ENCODE results near the gene PTPN11. TPM values are rescaled to one million over a fixed set of nuclear protein-coding genes. Genes with fewer than 3 reads are reported as not detected.

The PTPN11 gene
- total and polyA plus RNA-seq, 2 of the 13 experiments (the other 11 are each of a cell fraction or from before 2014, with no cell fraction given) = 30.0 to 63.5 TPM

DNA sequence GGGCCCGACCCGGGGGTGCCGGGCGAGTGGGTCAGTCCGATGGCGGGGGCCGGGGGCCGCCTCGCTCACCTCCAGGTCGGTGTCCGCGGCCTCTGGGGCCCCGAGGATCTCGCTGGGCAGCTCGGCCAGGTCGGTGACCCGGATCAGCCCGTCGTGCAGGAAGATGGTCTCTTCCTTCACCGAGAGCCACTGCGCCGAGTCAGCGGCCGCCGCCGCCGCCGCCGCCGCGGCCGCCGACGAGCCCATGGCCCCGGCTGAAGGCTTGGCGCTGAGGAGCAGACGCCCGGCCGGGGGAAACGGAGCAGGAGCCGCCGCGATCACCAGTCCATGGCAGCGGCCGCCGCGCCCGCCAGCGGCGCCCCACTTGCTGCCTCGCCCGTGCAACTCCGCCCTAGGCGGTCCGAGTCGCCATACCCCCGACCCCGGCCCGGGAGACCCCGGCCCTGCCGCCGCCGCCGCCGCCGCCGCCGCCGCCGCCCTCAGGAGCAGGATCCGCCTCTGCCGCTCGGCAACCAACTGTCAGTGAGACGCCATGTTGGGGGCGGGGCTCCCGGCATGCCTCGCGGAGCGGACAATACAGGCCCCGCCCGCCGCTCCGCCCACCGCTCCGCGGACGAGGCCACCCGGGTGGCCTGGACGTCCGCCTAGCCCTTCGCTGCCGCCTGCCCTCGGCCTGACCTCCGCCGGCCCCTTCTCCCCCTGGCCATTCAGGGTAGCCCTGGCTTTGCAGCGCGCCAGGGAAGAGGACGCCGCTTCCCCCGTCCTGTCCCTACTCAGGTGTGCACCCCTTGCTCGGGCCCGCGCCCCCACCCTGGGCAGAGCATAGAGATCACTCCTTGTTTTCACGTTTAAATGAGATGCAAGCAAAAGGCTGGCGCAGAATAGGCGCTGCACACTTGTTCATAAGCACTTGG, 36.6 kb upstream of the PTPN11 start, which contains the start of gene HECTD4 (continued):
- TF ChIP-seq, protein P1, sequence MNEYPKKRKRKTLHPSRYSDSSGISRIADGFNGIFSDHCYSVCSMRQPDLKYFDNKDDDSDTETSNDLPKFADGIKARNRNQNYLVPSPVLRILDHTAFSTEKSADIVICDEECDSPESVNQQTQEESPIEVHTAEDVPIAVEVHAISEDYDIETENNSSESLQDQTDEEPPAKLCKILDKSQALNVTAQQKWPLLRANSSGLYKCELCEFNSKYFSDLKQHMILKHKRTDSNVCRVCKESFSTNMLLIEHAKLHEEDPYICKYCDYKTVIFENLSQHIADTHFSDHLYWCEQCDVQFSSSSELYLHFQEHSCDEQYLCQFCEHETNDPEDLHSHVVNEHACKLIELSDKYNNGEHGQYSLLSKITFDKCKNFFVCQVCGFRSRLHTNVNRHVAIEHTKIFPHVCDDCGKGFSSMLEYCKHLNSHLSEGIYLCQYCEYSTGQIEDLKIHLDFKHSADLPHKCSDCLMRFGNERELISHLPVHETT (CRISPR knock-in tag; conservative IDR thresholded peaks at IDR 0.05) = peak; percentile 76
- TF ChIP-seq SP5 (CRISPR knock-in tag; IDR thresholded peaks at IDR 0.05; ENCODE audit: borderline replicate concordance, low read depth) = peak; percentile 91
- TF ChIP-seq KDM1A (CRISPR knock-in tag; IDR thresholded peaks at IDR 0.05) = peak; percentile 13; the same call in 1 of the 2 replicates
- TF ChIP-seq, protein P2, sequence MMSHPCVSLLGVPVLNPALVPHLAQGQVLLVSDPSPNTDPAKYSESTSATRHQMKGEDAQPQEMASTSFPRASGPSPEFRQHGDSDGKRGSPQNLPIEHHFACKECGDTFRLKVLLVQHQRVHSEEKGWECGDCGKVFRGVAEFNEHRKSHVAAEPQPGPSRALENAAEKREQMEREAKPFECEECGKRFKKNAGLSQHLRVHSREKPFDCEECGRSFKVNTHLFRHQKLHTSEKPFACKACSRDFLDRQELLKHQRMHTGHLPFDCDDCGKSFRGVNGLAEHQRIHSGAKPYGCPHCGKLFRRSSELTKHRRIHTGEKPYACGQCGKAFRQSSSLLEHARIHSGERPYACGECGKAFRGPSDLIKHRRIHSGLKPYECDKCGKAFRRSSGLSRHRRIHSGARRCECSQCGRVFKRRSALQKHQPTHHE (CRISPR knock-in tag; IDR thresholded peaks at IDR 0.05; ENCODE audit: borderline replicate concordance) = peak; percentile 37; the same call in 1 of the 2 replicates
- 0 out of 2 replicates have a peak, but pooled peaks have one; percentile 69 for TF ChIP-seq RNF2 (conservative IDR thresholded peaks at IDR 0.05; ENCODE audit: low read depth)
- TF ChIP-seq, protein P3, sequence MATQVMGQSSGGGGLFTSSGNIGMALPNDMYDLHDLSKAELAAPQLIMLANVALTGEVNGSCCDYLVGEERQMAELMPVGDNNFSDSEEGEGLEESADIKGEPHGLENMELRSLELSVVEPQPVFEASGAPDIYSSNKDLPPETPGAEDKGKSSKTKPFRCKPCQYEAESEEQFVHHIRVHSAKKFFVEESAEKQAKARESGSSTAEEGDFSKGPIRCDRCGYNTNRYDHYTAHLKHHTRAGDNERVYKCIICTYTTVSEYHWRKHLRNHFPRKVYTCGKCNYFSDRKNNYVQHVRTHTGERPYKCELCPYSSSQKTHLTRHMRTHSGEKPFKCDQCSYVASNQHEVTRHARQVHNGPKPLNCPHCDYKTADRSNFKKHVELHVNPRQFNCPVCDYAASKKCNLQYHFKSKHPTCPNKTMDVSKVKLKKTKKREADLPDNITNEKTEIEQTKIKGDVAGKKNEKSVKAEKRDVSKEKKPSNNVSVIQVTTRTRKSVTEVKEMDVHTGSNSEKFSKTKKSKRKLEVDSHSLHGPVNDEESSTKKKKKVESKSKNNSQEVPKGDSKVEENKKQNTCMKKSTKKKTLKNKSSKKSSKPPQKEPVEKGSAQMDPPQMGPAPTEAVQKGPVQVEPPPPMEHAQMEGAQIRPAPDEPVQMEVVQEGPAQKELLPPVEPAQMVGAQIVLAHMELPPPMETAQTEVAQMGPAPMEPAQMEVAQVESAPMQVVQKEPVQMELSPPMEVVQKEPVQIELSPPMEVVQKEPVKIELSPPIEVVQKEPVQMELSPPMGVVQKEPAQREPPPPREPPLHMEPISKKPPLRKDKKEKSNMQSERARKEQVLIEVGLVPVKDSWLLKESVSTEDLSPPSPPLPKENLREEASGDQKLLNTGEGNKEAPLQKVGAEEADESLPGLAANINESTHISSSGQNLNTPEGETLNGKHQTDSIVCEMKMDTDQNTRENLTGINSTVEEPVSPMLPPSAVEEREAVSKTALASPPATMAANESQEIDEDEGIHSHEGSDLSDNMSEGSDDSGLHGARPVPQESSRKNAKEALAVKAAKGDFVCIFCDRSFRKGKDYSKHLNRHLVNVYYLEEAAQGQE (IDR thresholded peaks at IDR 0.05; ENCODE audit: borderline replicate concordance in 1 of 2, low read depth in 1 of 2, low read length in 2 of 2) = 0 out of 4 replicates have a peak, but pooled peaks of 1 of the 2 experiments have one; percentile 5
- TF ChIP-seq, protein P4, sequence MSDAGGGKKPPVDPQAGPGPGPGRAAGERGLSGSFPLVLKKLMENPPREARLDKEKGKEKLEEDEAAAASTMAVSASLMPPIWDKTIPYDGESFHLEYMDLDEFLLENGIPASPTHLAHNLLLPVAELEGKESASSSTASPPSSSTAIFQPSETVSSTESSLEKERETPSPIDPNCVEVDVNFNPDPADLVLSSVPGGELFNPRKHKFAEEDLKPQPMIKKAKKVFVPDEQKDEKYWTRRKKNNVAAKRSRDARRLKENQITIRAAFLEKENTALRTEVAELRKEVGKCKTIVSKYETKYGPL (CRISPR knock-in tag; IDR thresholded peaks at IDR 0.05) = no peak
- TF ChIP-seq, protein P5, sequence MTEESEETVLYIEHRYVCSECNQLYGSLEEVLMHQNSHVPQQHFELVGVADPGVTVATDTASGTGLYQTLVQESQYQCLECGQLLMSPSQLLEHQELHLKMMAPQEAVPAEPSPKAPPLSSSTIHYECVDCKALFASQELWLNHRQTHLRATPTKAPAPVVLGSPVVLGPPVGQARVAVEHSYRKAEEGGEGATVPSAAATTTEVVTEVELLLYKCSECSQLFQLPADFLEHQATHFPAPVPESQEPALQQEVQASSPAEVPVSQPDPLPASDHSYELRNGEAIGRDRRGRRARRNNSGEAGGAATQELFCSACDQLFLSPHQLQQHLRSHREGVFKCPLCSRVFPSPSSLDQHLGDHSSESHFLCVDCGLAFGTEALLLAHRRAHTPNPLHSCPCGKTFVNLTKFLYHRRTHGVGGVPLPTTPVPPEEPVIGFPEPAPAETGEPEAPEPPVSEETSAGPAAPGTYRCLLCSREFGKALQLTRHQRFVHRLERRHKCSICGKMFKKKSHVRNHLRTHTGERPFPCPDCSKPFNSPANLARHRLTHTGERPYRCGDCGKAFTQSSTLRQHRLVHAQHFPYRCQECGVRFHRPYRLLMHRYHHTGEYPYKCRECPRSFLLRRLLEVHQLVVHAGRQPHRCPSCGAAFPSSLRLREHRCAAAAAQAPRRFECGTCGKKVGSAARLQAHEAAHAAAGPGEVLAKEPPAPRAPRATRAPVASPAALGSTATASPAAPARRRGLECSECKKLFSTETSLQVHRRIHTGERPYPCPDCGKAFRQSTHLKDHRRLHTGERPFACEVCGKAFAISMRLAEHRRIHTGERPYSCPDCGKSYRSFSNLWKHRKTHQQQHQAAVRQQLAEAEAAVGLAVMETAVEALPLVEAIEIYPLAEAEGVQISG (CRISPR knock-in tag; IDR thresholded peaks at IDR 0.05) = peak; percentile 62; the same call in 1 of the 2 replicates
- 0 out of 2 replicates have a peak, but pooled peaks have one; percentile 82 for TF ChIP-seq ZNF44 (CRISPR knock-in tag; IDR thresholded peaks at IDR 0.05)
- TF ChIP-seq TEAD2 (CRISPR knock-in tag; IDR thresholded peaks at IDR 0.05) = no peak
- no peak for TF ChIP-seq ZNF678 (CRISPR knock-in tag; IDR thresholded peaks at IDR 0.05)
- TF ChIP-seq, protein P6, sequence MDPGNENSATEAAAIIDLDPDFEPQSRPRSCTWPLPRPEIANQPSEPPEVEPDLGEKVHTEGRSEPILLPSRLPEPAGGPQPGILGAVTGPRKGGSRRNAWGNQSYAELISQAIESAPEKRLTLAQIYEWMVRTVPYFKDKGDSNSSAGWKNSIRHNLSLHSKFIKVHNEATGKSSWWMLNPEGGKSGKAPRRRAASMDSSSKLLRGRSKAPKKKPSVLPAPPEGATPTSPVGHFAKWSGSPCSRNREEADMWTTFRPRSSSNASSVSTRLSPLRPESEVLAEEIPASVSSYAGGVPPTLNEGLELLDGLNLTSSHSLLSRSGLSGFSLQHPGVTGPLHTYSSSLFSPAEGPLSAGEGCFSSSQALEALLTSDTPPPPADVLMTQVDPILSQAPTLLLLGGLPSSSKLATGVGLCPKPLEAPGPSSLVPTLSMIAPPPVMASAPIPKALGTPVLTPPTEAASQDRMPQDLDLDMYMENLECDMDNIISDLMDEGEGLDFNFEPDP (CRISPR knock-in tag; conservative IDR thresholded peaks at IDR 0.05) = 0 out of 2 replicates have a peak, but pooled peaks have one; percentile 46
- peak; percentile 28; the same call in 1 of the 2 replicates for TF ChIP-seq ZBTB38 (CRISPR knock-in tag; IDR thresholded peaks at IDR 0.05)
- TF ChIP-seq, protein P7, sequence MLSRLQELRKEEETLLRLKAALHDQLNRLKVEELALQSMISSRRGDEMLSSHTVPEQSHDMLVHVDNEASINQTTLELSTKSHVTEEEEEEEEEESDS (CRISPR knock-in tag; IDR thresholded peaks at IDR 0.05; ENCODE audit: borderline replicate concordance) = 0 out of 2 replicates have a peak, but pooled peaks have one; percentile 49
- no peak for TF ChIP-seq NBN (conservative IDR thresholded peaks at IDR 0.05)
- TF ChIP-seq ZNF772 (CRISPR knock-in tag; IDR thresholded peaks at IDR 0.05) = peak; percentile 81
